Skeletal muscle cell (primary cell): Measurements from ENCODE around the gene BLVRA.
"Not testable (repeated sequence)": the region's sequence is repeated elsewhere in the genome, so short reads cannot be mapped to it uniquely, and the experiment has no call there.

ENCODE experiments used
- DNase-seq: peaks from one replicate; pipeline ENCODE4 v3.0.0-alpha.2; 2010; ENCODE audit warnings: low read depth
- H3K4me3 ChIP-seq: 2 replicates; pipeline ENCODE4 v1.5.1; 2011; ENCODE audit warnings: low read depth, mild to moderate bottlenecking, control low read depth, low read length, moderate library complexity

BLVRA gene

GRCh38 chr7:43758029-43758821, at the start of gene BLVRA:
BLVRA (plus strand) TSS chr7:43758680; CDS start chr7:43771159, 12,479 bp downstream.
- DNase-seq, result no peak

GRCh38 chr7:43711503-43711902, 47.0 kb upstream of the BLVRA start:
- no peak overlapping the region for H3K4me3 ChIP-seq
- DNase-seq, result no peak

More at GRCh38 chr7:43758029-43758821, at the start of gene BLVRA:
- H3K4me3 ChIP-seq, result peak within 1 kb of the TSS; percentile 55

- H3K4me3 ChIP-seq, DNase-seq: not testable (repeated sequence)
Measured at GRCh38 chr7:43715966-43716365, 42.5 kb upstream of the BLVRA start.

GRCh38 chr7:43716598-43716997, 41.9 kb upstream of the BLVRA start:
- DNase-seq, result no peak

DNA sequence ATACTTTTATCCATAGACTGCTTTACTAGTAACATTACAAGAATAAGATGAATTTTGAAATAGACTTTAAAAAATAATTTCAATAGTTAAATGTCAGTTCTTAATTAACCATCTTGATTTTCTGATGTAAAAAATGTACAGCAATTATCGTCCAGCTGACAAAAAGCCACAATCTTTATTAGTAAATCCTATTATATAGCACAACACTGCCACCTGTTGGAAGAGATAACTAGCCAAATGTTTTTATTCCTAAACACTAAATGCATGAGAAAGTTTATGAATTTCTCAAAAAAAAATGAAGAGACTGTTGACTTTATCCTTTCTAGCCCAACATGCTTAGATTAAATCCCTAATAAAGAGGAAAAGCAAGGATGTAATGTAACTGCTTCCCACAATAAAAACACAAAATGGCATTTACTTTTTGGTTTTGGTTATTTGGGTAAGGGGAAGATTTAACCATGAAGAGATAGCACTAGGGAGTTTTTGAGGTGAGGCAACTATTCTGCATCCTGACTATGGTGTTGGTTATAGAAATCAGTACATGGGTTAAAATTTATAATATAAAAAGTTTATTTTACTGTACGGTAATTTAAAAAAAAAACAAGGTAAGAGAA, 37.2 kb upstream of the BLVRA start:
- no peak for DNase-seq
- no peak overlapping the region for H3K4me3 ChIP-seq

More at GRCh38 chr7:43716598-43716997, 41.9 kb upstream of the BLVRA start:
- H3K4me3 ChIP-seq, result no peak overlapping the region

GRCh38 chr7:43723007-43723341, 35.5 kb upstream of the BLVRA start:
- H3K4me3 ChIP-seq, result no peak overlapping the region
- DNase-seq, result no peak

DNA sequence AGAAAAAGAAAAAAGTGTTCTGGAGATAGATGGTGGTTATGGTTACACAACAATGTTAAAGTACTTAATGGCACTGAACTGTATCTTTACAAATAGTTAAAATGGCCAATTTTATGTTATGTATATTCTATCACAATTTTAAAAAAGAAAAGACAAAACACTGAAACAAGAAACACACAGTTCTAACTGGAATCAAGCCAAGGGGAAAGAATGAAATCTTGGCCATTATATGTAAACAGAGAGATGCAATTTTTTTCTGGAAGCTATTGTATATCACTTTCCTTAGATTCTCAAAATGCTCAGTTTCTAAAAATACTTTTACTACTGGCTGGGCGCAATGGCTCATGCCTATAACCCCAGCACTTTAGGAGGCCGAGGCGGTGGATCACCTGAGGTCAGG, 33.2 kb upstream of the BLVRA start:
- no peak overlapping the region for H3K4me3 ChIP-seq
- DNase-seq, result no peak

GRCh38 chr7:43726466-43726865, 32.0 kb upstream of the BLVRA start:
- no peak overlapping the region for H3K4me3 ChIP-seq
- DNase-seq, result no peak

DNA sequence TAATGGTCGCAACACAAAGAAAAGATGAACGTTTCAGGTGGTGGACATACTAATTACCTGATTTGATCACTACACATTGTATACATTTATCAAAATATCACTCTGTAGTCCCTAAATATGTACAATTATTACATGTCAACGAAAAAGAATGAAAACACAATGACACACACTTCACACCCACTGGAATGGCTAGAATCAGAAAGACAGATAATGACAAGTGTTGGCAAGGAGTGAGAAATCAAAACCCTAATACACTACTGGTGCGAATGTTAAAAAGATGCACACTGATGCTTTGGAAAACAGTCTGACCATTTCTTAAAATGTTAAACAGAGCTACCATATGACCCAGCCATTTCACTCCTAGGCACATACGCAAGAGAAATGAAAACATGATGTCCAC, 31.5 kb upstream of the BLVRA start:
- DNase-seq, result no peak
- H3K4me3 ChIP-seq, result no peak overlapping the region

GRCh38 chr7:43727494-43727893, 31.0 kb upstream of the BLVRA start:
- no peak overlapping the region for H3K4me3 ChIP-seq
- DNase-seq, result no peak

GRCh38 chr7:43729214-43729923, 29.1 kb upstream of the BLVRA start, which contains the start of gene COA1:
COA1 (minus strand) TSS chr7:43729523; CDS start chr7:43648614, 80,909 bp downstream.
- H3K4me3 ChIP-seq, result peak within 1 kb of the TSS; percentile 76
- DNase-seq, result peak; percentile 78

DNA sequence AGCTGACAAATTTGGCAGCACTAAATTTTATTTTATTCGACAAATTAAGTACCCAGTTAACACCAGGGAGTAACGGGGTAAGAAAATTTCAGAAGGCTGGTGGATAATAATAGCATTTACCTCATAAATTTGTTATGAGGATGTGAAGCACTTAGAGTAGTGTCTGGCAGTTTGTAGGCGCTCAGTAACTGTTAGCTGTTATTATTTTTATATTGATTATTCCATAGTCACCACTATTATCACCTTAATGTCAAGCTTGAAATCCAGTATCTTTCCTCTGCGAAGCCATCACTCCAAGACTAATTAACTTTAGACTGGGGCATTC, 28.6 kb upstream of the BLVRA start:
- peak overlapping the region; percentile 76 for H3K4me3 ChIP-seq

GRCh38 chr7:43731494-43731893, 27.0 kb upstream of the BLVRA start:
- DNase-seq, H3K4me3 ChIP-seq: not testable (repeated sequence)

More for the DNA sequence above, 28.6 kb upstream of the BLVRA start:
- DNase-seq, result no peak

DNA sequence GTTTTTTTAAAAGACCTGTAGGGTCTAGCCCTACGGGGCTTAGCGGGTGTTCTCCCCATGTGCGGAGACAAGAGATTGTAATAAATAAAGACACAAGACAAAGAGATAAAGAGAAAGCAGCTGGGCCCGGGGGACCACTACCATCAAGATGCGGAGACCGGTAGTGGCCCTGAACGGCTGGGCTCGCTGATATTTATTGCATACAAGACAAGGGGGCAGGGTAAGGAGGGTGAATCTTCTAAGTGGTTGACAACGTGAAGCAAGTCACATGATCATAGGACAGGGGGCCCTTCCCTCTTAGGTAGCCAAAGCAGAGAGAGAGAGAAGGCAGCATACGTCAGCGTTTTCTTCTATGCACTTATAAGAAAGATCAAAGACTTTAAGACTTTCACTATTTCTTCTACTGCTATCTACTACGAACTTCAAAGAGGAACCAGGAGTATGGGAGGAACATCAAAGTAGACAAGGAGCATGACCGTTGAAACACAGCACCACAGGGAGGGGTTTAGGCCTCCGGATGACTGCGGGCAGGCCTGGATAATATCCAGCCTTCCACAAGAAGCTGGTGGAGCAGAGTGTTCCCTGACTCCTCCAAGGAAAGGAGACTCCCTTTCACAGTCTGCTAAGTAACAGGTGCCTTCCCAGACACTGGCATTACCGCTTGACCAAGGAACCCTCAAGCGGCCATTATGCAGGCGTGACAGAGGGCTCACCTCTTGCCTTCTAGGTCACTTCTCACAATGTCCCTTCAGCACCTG, 23.7 kb upstream of the BLVRA start:
- not testable (repeated sequence) for DNase-seq, H3K4me3 ChIP-seq

DNA sequence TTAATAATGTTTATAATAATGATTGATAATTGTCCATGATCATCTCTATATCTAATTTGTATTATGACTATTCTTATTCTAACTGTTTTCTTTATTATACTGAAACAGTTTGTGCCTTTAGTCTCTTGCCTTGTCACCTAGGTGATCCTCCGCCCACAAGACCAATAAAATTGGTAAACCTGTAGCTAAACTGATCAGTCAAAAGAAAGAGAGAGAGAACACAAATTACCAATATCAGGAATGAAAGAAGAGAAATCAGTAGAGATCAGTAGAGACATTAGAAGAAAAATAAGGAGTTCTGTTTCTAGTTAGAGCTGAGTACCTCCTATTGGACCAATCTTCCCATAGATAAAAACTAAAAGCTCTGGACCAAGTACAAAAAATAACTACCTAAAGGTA, 23.1 kb upstream of the BLVRA start:
- no peak overlapping the region for H3K4me3 ChIP-seq
- DNase-seq, result no peak

DNA sequence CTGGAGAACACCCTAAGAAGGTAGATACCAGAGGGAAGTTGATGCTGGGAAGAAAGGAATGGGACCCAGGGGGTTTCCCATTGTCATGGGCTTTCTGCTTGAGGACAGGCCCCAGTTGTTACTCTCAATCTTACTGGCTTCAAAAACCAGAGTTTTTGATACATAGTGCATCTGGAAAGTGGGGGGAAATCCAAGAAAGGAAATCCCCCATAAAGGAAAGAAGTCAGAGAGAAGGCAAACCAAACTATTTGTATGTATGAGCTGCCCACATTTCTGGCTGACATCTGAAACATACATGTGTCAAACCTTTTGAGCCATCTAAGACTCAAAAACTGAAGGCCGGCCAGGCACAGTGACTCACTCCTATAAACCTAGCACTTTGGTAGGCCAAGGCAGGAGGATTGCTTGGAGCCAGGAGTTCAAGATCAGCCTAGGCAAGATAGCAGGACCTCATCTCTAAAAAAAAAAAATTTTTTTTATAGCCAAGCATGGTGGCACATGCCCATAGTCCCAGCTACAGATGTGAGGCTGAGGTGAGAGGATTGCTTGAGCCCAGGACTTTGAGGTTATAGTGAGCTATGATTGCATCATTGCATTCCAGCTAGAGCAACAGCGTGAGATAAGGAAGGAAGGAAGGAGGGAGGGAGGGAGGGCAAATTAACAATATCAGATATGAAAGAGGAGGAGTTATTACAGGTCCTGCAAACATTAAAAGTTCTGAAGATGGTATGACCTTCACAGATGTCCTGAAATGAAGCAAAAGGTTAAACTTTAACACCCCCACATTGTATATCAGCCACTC, 22.5 kb upstream of the BLVRA start:
- H3K4me3 ChIP-seq, result no peak overlapping the region
- DNase-seq, result no peak

- no peak overlapping the region for H3K4me3 ChIP-seq
- DNase-seq, result no peak
Measured at GRCh38 chr7:43737467-43738127, 20.9 kb upstream of the BLVRA start.

- DNase-seq, result no peak
Measured at GRCh38 chr7:43742692-43743091, 15.8 kb upstream of the BLVRA start.

More at GRCh38 chr7:43742692-43743091, 15.8 kb upstream of the BLVRA start:
- H3K4me3 ChIP-seq, result no peak overlapping the region
